SK-N-SH (cell line): ENCODE measurements around the gene KDM2A.

ENCODE experiments used
- EP300 ChIP-seq, 2 experiments: IDR thresholded peaks; 2 replicates each; pipeline versions ENCODE4 v1.4.0 to v1.6.1; 2012; ENCODE audit warnings: borderline replicate concordance in 1 of 2, low read depth in 1 of 2, low read length in 1 of 2
- EZH2phosphoT487 ChIP-seq: fragments of 200-600 bp; sonication (generic); IDR thresholded peaks from 2 replicates; pipeline ENCODE4 v1.6.1; 2017; ENCODE audit warnings: low read depth, mixed run types, mild to moderate bottlenecking, antibody characterized with exemption, moderate library complexity, borderline replicate concordance
- FOSL2 ChIP-seq: IDR thresholded peaks from 2 replicates; pipeline ENCODE4 v1.4.0; 2012; ENCODE audit warnings: low read depth, mild to moderate bottlenecking, moderate library complexity, borderline replicate concordance
- RAD21 ChIP-seq: IDR thresholded peaks from 2 replicates; pipeline ENCODE4 v1.6.1; 2012; ENCODE audit warnings: mild to moderate bottlenecking, low read length
- RCOR1 ChIP-seq: fragments of 150-350 bp; IDR thresholded peaks from 2 replicates; pipeline ENCODE4 v1.6.1; 2017; ENCODE audit warnings: antibody characterized with exemption, low read length
- SMC3 ChIP-seq: IDR thresholded peaks from 2 replicates; pipeline ENCODE4 v1.6.1; 2012; ENCODE audit warnings: low read depth, low read length, improper control_type of control experiment
- USF1 ChIP-seq: IDR thresholded peaks from 2 replicates; pipeline ENCODE4 v1.4.0; 2012; ENCODE audit warnings: low read depth, borderline replicate concordance
- TF ChIP-seq, protein P1 (sequence below): fragments of 200-600 bp; sonication (generic); IDR thresholded peaks from 2 replicates; pipeline ENCODE4 v1.6.1; 2017; ENCODE audit warnings: antibody characterized with exemption, mild to moderate bottlenecking, moderate library complexity
- TF ChIP-seq, protein P2 (sequence below): fragments of 150-350 bp; IDR thresholded peaks from 2 replicates; pipeline ENCODE4 v1.6.1; 2016; ENCODE audit warnings: mild to moderate bottlenecking, low read depth, low read length

DNA sequence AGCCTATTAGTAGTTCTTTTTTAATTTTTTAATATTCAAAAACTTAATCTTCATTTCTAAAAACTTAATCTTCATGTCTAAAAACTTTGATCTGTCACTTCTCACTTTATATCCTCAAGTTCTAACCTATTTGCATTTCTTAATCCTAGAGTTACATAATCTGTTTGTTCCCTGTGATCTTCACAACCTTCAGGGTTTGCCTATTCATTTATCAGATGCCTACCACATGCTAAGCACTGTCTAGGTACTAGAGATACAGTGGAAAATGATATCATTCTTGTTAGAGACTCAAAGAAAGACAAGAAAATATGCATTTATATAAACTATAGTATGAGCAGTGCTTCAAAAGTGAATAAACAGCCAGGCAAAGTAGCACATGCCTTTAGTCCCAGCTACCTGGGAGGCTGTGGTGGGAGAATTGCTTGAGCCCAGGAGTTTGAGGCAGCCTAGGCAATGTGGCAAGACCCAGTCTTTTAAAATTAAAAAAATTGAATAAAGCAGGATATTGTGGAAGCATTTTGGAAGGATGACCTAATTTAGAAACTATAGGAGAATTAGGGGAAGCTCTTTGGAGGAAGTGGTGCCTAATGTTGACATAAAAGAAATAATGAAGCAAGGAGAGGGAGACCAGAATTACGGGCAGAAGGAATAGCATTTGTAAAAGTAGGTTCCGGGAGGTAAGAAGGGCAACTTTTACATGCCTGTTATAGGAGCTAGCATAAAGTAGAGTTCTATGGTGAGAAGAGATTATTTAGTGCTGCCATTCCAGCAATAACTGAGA is 92.8 kb downstream of the KDM2A start:
- TF ChIP-seq, protein P1, sequence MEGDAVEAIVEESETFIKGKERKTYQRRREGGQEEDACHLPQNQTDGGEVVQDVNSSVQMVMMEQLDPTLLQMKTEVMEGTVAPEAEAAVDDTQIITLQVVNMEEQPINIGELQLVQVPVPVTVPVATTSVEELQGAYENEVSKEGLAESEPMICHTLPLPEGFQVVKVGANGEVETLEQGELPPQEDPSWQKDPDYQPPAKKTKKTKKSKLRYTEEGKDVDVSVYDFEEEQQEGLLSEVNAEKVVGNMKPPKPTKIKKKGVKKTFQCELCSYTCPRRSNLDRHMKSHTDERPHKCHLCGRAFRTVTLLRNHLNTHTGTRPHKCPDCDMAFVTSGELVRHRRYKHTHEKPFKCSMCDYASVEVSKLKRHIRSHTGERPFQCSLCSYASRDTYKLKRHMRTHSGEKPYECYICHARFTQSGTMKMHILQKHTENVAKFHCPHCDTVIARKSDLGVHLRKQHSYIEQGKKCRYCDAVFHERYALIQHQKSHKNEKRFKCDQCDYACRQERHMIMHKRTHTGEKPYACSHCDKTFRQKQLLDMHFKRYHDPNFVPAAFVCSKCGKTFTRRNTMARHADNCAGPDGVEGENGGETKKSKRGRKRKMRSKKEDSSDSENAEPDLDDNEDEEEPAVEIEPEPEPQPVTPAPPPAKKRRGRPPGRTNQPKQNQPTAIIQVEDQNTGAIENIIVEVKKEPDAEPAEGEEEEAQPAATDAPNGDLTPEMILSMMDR: no peak
- TF ChIP-seq, protein P2, sequence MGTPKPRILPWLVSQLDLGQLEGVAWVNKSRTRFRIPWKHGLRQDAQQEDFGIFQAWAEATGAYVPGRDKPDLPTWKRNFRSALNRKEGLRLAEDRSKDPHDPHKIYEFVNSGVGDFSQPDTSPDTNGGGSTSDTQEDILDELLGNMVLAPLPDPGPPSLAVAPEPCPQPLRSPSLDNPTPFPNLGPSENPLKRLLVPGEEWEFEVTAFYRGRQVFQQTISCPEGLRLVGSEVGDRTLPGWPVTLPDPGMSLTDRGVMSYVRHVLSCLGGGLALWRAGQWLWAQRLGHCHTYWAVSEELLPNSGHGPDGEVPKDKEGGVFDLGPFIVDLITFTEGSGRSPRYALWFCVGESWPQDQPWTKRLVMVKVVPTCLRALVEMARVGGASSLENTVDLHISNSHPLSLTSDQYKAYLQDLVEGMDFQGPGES: no peak
- TF ChIP-seq USF1 (no peak), RCOR1 (no peak), FOSL2 (no peak), EZH2phosphoT487 (no peak), EP300 (IDR thresholded peaks at IDR 0.05; ENCODE audit: borderline replicate concordance in 1 of 2, low read depth in 1 of 2, low read length in 1 of 2) (no peak), RAD21 (no peak), SMC3 (no peak)
